Measurements from ENCODE around the gene DLST. TPM values are rescaled to one million over a fixed set of nuclear protein-coding genes. Genes with fewer than 3 reads are reported as not detected.

DLST gene
- total and polyA plus RNA-seq, 3 donors from 2014 or later = 82.0 to 98.1 (median 82.8) TPM

- H3K27me3 ChIP-seq = no peaks in the 10 kb centered on the region
- no peak overlapping the region for H3K27ac ChIP-seq
- no peaks in the 10 kb centered on the region for H3K9me3 ChIP-seq
- H3K36me3 ChIP-seq (ENCODE audit: low read depth, missing control alignments) = no peaks in the 10 kb centered on the region
- intact Hi-C loops (cut with DNase I; ENCODE audit: low total_unique reads) = loop anchor here (10.0 kb wide), 1 partner anchor 175 kb away; no protein-coding TSS in a partner anchor
- TF ChIP-seq POLR2A (IDR thresholded peaks at IDR 0.05) (no peak), CTCF (IDR thresholded peaks at IDR 0.05) (no peak)
- no peak overlapping the region for H3K4me3 ChIP-seq
- DNase-seq = no peak
- WGBS, 2 donors = 88 to 90% methylated on average over 10 of the region's 10 CpGs
- peaks cover 7% of the 10 kb centered on the region for H3K4me1 ChIP-seq
Observed at GRCh38 chr14:74909911-74910310, 28.2 kb downstream of the DLST start.

- Histone ChIP-seq H3K36me3 (ENCODE audit: low read depth, missing control alignments) (no peaks in the 10 kb centered on the region), H3K27me3 (no peaks in the 10 kb centered on the region), H3K4me1 (peaks cover 10% of the 10 kb centered on the region), H3K9me3 (no peaks in the 10 kb centered on the region), H3K27ac (no peak overlapping the region), H3K4me3 (no peak overlapping the region)
- TF ChIP-seq CTCF (IDR thresholded peaks at IDR 0.05) (no peak), POLR2A (IDR thresholded peaks at IDR 0.05) (no peak)
- no peak for DNase-seq
- intact Hi-C loops (cut with DNase I; ENCODE audit: low total_unique reads) = loop anchor here (10.0 kb wide), 1 partner anchor 174 kb away; no protein-coding TSS in a partner anchor
- WGBS, 2 donors = 75 to 83% methylated on average over 9 to 10 of the region's 10 CpGs
Observed at GRCh38 chr14:74910556-74910955, 28.8 kb downstream of the DLST start.

- Histone ChIP-seq H3K27me3 (no peaks in the 10 kb centered on the region), H3K4me1 (peaks cover 12% of the 10 kb centered on the region), H3K36me3 (ENCODE audit: low read depth, missing control alignments) (no peaks in the 10 kb centered on the region), H3K4me3 (no peak overlapping the region), H3K9me3 (no peaks in the 10 kb centered on the region), H3K27ac (no peak overlapping the region)
- DNase-seq = no peak
- intact Hi-C loops (cut with DNase I; ENCODE audit: low total_unique reads) = loop anchor here (10.0 kb wide), 1 partner anchor 174 kb away; no protein-coding TSS in a partner anchor
- TF ChIP-seq POLR2A (IDR thresholded peaks at IDR 0.05) (no peak), CTCF (IDR thresholded peaks at IDR 0.05) (no peak)
- WGBS, 2 donors = 100% methylated on average over 5 of the region's 6 CpGs; no CpG with 5 or more reads in 1 of the 2 donors
Observed at GRCh38 chr14:74911221-74911620, 29.5 kb downstream of the DLST start.

GRCh38 chr14:74911704-74912103 is 30.0 kb downstream of the DLST start:
- no peaks in the 10 kb centered on the region for H3K9me3 ChIP-seq
- no peaks in the 10 kb centered on the region for H3K36me3 ChIP-seq (ENCODE audit: low read depth, missing control alignments)
- intact Hi-C loops (cut with DNase I; ENCODE audit: low total_unique reads) = loop anchor here (10.0 kb wide), 1 partner anchor 173 kb away; no protein-coding TSS in a partner anchor
- no peaks in the 10 kb centered on the region for H3K27me3 ChIP-seq
- no peak for DNase-seq
- H3K4me1 ChIP-seq = peaks cover 17% of the 10 kb centered on the region
- TF ChIP-seq CTCF (IDR thresholded peaks at IDR 0.05) (no peak), POLR2A (IDR thresholded peaks at IDR 0.05) (no peak)
- no peak overlapping the region for H3K4me3 ChIP-seq
- WGBS, 2 donors = 91 to 98% methylated on average over 4 to 5 of the region's 5 CpGs
- no peak overlapping the region for H3K27ac ChIP-seq

GRCh38 chr14:74912111-74912510 is 30.4 kb downstream of the DLST start:
- no peak for TF ChIP-seq CTCF (IDR thresholded peaks at IDR 0.05)
- no peak for TF ChIP-seq POLR2A (IDR thresholded peaks at IDR 0.05)
- H3K36me3 ChIP-seq (ENCODE audit: low read depth, missing control alignments) = no peaks in the 10 kb centered on the region
- H3K9me3 ChIP-seq = no peaks in the 10 kb centered on the region
- WGBS, 2 donors = 87 to 97% methylated on average over 3 to 5 of the region's 6 CpGs
- no peak for DNase-seq
- intact Hi-C loops (cut with DNase I; ENCODE audit: low total_unique reads) = loop anchor here (10.0 kb wide), 1 partner anchor 173 kb away; no protein-coding TSS in a partner anchor
- no peak overlapping the region for H3K4me3 ChIP-seq
- no peak overlapping the region for H3K27ac ChIP-seq
- H3K27me3 ChIP-seq = no peaks in the 10 kb centered on the region
- H3K4me1 ChIP-seq = peaks cover 21% of the 10 kb centered on the region
